Sigmoid colon (tissue), 7 donors: Measurements from ENCODE around the gene SYNJ2. TPM values are rescaled to one million over a fixed set of nuclear protein-coding genes. Genes with fewer than 3 reads are reported as not detected.

Experiments
- DNase-seq: peaks from one replicate; pipeline ENCODE4 v3.0.0-alpha.2; 2019
- H3K27ac ChIP-seq, 4 donors: fragments of 200-600 bp; sonication (generic); one replicate each; pipeline ENCODE4 v1.5.1; 2016 to 2019; ENCODE audit warnings: mild to moderate bottlenecking in 1 of 4
- H3K27me3 ChIP-seq, 3 donors: fragments of 200-600 bp; sonication (generic); one replicate each; pipeline ENCODE4 v1.5.1; 2019; ENCODE audit warnings: mild to moderate bottlenecking in 1 of 3
- H3K36me3 ChIP-seq, 4 donors: fragments of 200-600 bp; sonication (generic); one replicate each; pipeline ENCODE4 v1.5.1; 2016 to 2019
- H3K4me1 ChIP-seq, 4 donors: fragments of 200-600 bp; sonication (generic); one replicate each; pipeline ENCODE4 v1.5.1; 2017 to 2019
- H3K4me3 ChIP-seq, 4 donors: fragments of 200-600 bp; sonication (generic); one replicate each; pipeline ENCODE4 v1.5.1; 2017 to 2019; ENCODE audit warnings: mild to moderate bottlenecking in 2 of 4, moderate library complexity in 1 of 4
- H3K9me3 ChIP-seq, 4 donors: fragments of 200-600 bp in 3 of 4; sonication (generic) in 3 of 4; one replicate each; pipeline versions ENCODE4 v1.5.1 to v1.6.1; 2013 to 2019
- EP300 ChIP-seq, 4 donors: sonication (generic); formaldehyde crosslinking; IDR thresholded peaks; one replicate each; pipeline ENCODE4 v1.6.1; 2017; ENCODE audit warnings: antibody characterized with exemption in 4 of 4
- POLR2A ChIP-seq, 2 donors: fragments of 450-650 bp; IDR thresholded peaks; one replicate each; pipeline ENCODE4 v1.6.1; 2016; ENCODE audit warnings: antibody characterized with exemption in 2 of 2, mild to moderate bottlenecking in 2 of 2, moderate library complexity in 2 of 2
- POLR2AphosphoS5 ChIP-seq, 4 donors: sonication (generic); formaldehyde crosslinking; IDR thresholded peaks; one replicate each; pipeline ENCODE4 v1.6.1; 2017; ENCODE audit warnings: antibody characterized with exemption in 4 of 4
- WGBS, 2 donors: extraction: QIAGEN DNeasy Blood & Tissue Kit; methylation state at CpG; one replicate each; pipeline ENCODE4 v1.1.7; 2013; 5-methylcytosine and 5-hydroxymethylcytosine counted together
- intact Hi-C: fragments of 100-400 bp; cut with DNase I; formaldehyde crosslinking; loops from one replicate; pipeline ENCODE4 v1.15.1; 2023
- polyA plus RNA-seq, 3 donors: library from polyadenylated mRNA; stranded (reverse); fragments of 200-250 nt; gene quantifications; one replicate each; pipeline ENCODE4 v1.2.3, GENCODE V29; 2013
- total RNA-seq, 4 donors: library from RNA; depleted of rRNA; stranded (reverse); fragments of >200 nt; gene quantifications; one replicate each; pipeline ENCODE4 v1.1.0, GENCODE V29; 2016
- TF ChIP-seq, protein P1 (sequence below), 4 experiments: fragments of 450-650 bp in 3 of 4; fragments of 200-600 bp in 1 of 4; IDR thresholded peaks; one replicate each; pipeline ENCODE4 v1.5.1; 2016 to 2019; ENCODE audit warnings: antibody characterized with exemption in 4 of 4, mild to moderate bottlenecking in 3 of 4, moderate library complexity in 2 of 4
- donor health status: healthy with polysubstance abuse.
- donor health status: Bipolar disorder and iron deficiency.
- donor health status: healthy.

SYNJ2 gene
- total and polyA plus RNA-seq, 7 donors, result 8.7 to 22.9 (median 12.9) TPM

DNA sequence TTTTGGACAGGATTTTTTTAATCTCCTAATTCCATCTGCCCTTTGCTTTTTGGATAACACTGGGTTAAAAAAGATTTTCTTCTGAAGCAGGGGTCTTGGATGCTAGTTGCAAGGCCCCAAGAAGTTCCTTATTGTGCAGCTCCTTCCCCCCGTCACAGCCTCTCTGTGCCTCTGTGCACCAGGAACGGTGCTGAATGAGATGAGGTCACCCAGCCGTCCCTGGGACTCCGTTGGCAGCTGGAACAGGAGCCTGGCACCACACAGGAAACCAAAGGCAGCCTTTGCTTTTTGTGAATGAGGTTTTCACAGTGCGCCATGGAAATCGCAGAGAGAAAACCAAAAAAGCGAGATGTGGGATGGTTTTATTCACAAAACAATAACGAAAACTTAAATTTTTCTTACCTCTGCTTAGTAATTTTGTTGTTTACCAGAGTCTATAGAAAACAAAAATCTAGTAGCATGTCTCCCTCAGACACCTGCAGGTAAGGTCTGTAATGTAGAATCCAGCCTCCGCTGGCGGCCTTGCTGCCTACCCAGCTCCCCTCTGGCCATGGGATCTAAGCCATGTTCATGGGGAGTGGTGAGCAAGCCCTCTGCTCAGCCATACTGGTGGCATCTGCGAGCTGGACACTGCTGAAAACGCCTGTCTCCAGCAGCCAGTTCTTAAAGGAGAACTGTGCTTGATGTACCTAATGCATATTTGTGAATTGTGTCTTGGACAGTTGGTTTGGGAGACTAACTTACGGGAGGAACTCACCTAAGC is 40.4 kb upstream of the SYNJ2 start:
- H3K4me1 ChIP-seq, result no peaks in the 10 kb centered on the region
- intact Hi-C loops, result loop anchor here (10.0 kb wide), 1 partner anchor 626 kb away; no protein-coding TSS in a partner anchor
- H3K27ac ChIP-seq, result no peak overlapping the region
- no peaks in the 10 kb centered on the region for H3K9me3 ChIP-seq
- TF ChIP-seq, protein P1, sequence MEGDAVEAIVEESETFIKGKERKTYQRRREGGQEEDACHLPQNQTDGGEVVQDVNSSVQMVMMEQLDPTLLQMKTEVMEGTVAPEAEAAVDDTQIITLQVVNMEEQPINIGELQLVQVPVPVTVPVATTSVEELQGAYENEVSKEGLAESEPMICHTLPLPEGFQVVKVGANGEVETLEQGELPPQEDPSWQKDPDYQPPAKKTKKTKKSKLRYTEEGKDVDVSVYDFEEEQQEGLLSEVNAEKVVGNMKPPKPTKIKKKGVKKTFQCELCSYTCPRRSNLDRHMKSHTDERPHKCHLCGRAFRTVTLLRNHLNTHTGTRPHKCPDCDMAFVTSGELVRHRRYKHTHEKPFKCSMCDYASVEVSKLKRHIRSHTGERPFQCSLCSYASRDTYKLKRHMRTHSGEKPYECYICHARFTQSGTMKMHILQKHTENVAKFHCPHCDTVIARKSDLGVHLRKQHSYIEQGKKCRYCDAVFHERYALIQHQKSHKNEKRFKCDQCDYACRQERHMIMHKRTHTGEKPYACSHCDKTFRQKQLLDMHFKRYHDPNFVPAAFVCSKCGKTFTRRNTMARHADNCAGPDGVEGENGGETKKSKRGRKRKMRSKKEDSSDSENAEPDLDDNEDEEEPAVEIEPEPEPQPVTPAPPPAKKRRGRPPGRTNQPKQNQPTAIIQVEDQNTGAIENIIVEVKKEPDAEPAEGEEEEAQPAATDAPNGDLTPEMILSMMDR (IDR thresholded peaks at IDR 0.05), result no peak
- no peak for TF ChIP-seq EP300 (IDR thresholded peaks at IDR 0.05)
- no peaks in the 10 kb centered on the region for H3K27me3 ChIP-seq
- no peak for DNase-seq
- WGBS, 2 donors, result 76 to 83% methylated on average over 13 of the region's 13 CpGs
- H3K36me3 ChIP-seq, result peaks cover 12 to 92% (median 62%) of the 10 kb centered on the region in 4 donors
- H3K4me3 ChIP-seq, result no peak overlapping the region

GRCh38 chr6:157942351-157942750 is 39.3 kb upstream of the SYNJ2 start:
- Histone ChIP-seq H3K27ac (no peak overlapping the region), H3K36me3 (peaks cover 12 to 81% (median 57%) of the 10 kb centered on the region in 4 donors), H3K9me3 (no peaks in the 10 kb centered on the region), H3K27me3 (no peaks in the 10 kb centered on the region), H3K4me1 (no peaks in the 10 kb centered on the region), H3K4me3 (no peak overlapping the region)
- DNase-seq, result no peak
- intact Hi-C loops, result loop anchor here (10.0 kb wide), 1 partner anchor 628 kb away; no protein-coding TSS in a partner anchor
- 89 to 91% methylated on average over 14 of the region's 14 CpGs for WGBS, 2 donors
- TF ChIP-seq POLR2A (IDR thresholded peaks at IDR 0.05) (no peak), EP300 (IDR thresholded peaks at IDR 0.05) (no peak), POLR2AphosphoS5 (IDR thresholded peaks at IDR 0.05) (no peak)
- TF ChIP-seq, protein P1 (IDR thresholded peaks at IDR 0.05), result no peak

GRCh38 chr6:157943249-157943963 is 38.3 kb upstream of the SYNJ2 start:
- DNase-seq, result no peak
- peaks cover 12 to 71% (median 56%) of the 10 kb centered on the region in 4 donors for H3K36me3 ChIP-seq
- no peak overlapping the region for H3K27ac ChIP-seq
- no peaks in the 10 kb centered on the region for H3K4me1 ChIP-seq
- H3K27me3 ChIP-seq, result no peaks in the 10 kb centered on the region
- intact Hi-C loops, result loop anchor here (10.0 kb wide), 1 partner anchor 629 kb away; no protein-coding TSS in a partner anchor
- H3K4me3 ChIP-seq, result no peak overlapping the region
- no peak for TF ChIP-seq POLR2AphosphoS5 (IDR thresholded peaks at IDR 0.05)
- no peak for TF ChIP-seq EP300 (IDR thresholded peaks at IDR 0.05)
- no peak for TF ChIP-seq POLR2A (IDR thresholded peaks at IDR 0.05)
- TF ChIP-seq, protein P1 (IDR thresholded peaks at IDR 0.05), result no peak
- H3K9me3 ChIP-seq, result no peaks in the 10 kb centered on the region
- 92 to 93% methylated on average over 16 of the region's 16 CpGs for WGBS, 2 donors

- 97% methylated on average over 15 of the region's 15 CpGs for WGBS, 2 donors
- no peaks in the 10 kb centered on the region for H3K9me3 ChIP-seq
- TF ChIP-seq POLR2A (IDR thresholded peaks at IDR 0.05) (no peak), POLR2AphosphoS5 (IDR thresholded peaks at IDR 0.05) (no peak), EP300 (IDR thresholded peaks at IDR 0.05) (no peak)
- TF ChIP-seq, protein P1 (IDR thresholded peaks at IDR 0.05), result no peak
- H3K4me1 ChIP-seq, result no peaks in the 10 kb centered on the region
- H3K27ac ChIP-seq, result no peak overlapping the region
- no peak overlapping the region for H3K4me3 ChIP-seq
- no peaks in the 10 kb centered on the region for H3K27me3 ChIP-seq
- H3K36me3 ChIP-seq, result peaks cover 12 to 65% (median 51%) of the 10 kb centered on the region in 4 donors
- intact Hi-C loops, result loop anchor here (10.0 kb wide), 1 partner anchor 629 kb away; no protein-coding TSS in a partner anchor
- no peak for DNase-seq
Measured at GRCh38 chr6:157943964-157944283, 37.7 kb upstream of the SYNJ2 start.
